ENCODE results near the gene PNPLA7. TPM values are rescaled to one million over a fixed set of nuclear protein-coding genes. Genes with fewer than 3 reads are reported as not detected.

PNPLA7 gene
- total RNA-seq, 4 donors from 2014 or later = 10.1 to 23.6 (median 11.6) TPM

GRCh38 chr9:137578518-137579258 lies 28.5 kb upstream of the PNPLA7 start, which contains the start of gene DPH7:
TSS of gene DPH7 (minus strand) at chr9:137578925. CDS start at chr9:137578777, 148 bp downstream.
- WGBS, 2 donors = 0 to 1% methylated on average over 11 to 24 of the region's 82 CpGs
- intact Hi-C loops (cut with DNase I) = no loop called here
- Histone ChIP-seq H3K4me3 (replicated peaks in 1 of 3) (peak within 1 kb of the TSS; percentile 94 to 96 (median 94)), H3K36me3 (peaks cover 13 to 16% of the 10 kb centered on the region in 2 donors), H3K27ac (peak within 1 kb of the TSS in 2 of 3 donors; percentile 44 to 72), H3K9me3 (no peaks in the 10 kb centered on the region), H3K27me3 (no peaks in the 10 kb centered on the region), H3K4me1 (peaks cover 13 to 19% of the 10 kb centered on the region in 2 donors)
- DNase-seq = peak; percentile 95 to 98
- TF ChIP-seq, protein P1, sequence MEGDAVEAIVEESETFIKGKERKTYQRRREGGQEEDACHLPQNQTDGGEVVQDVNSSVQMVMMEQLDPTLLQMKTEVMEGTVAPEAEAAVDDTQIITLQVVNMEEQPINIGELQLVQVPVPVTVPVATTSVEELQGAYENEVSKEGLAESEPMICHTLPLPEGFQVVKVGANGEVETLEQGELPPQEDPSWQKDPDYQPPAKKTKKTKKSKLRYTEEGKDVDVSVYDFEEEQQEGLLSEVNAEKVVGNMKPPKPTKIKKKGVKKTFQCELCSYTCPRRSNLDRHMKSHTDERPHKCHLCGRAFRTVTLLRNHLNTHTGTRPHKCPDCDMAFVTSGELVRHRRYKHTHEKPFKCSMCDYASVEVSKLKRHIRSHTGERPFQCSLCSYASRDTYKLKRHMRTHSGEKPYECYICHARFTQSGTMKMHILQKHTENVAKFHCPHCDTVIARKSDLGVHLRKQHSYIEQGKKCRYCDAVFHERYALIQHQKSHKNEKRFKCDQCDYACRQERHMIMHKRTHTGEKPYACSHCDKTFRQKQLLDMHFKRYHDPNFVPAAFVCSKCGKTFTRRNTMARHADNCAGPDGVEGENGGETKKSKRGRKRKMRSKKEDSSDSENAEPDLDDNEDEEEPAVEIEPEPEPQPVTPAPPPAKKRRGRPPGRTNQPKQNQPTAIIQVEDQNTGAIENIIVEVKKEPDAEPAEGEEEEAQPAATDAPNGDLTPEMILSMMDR (IDR thresholded peaks at IDR 0.05) = peak; percentile 63 to 96 (median 86)
- peak in 1 of 2 donors; percentile 69 for TF ChIP-seq POLR2A (IDR thresholded peaks at IDR 0.05)

DNA sequence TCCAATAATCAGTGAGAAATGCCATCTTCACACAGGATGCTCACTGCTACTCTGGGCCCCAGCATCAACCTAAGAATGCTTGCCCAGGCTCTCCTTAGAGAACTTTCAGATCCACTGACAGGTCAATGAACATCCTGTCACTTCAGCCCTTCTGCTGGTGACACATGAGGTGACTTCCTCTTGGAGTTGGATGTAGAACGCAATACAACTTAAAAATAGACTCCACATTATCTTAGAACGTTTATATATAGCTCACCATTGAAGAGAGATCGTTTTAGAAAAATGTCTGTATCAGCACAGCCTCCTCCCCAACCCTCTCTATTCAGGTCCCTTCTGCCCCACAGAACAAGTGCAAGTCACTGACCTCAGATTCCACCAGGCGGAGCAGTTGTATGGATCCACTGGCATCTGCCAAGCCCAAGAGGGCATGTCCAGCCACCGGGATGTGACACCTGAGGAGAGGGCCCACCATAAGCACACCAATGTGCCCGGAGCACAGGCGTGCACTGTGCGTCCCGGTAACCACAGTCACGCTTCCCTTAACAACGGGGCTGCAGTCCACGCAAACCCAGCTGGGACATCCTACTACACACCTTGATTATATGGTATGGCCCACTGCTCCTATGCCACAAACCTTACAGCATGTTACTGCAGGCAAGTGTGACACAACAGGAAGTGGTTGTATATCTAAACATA lies 25.7 kb upstream of the PNPLA7 start:
- no peaks in the 10 kb centered on the region for H3K27me3 ChIP-seq
- H3K9me3 ChIP-seq = no peaks in the 10 kb centered on the region
- peaks cover 16 to 23% of the 10 kb centered on the region in 2 donors for H3K36me3 ChIP-seq
- H3K4me1 ChIP-seq = peaks cover 13 to 19% of the 10 kb centered on the region in 2 donors
- no peak for TF ChIP-seq POLR2A (IDR thresholded peaks at IDR 0.05)
- TF ChIP-seq, protein P1 (IDR thresholded peaks at IDR 0.05) = no peak
- no peak for DNase-seq
- intact Hi-C loops (cut with DNase I) = no loop called here
- 88 to 92% methylated on average over 12 of the region's 12 CpGs for WGBS, 2 donors
- H3K27ac ChIP-seq = no peak overlapping the region
- H3K4me3 ChIP-seq (replicated peaks in 1 of 3) = no peak overlapping the region

GRCh38 chr9:137575364-137575715 lies 25.1 kb upstream of the PNPLA7 start:
- 78 to 90% methylated on average over 9 of the region's 9 CpGs for WGBS, 2 donors
- H3K4me1 ChIP-seq = peaks cover 13 to 19% of the 10 kb centered on the region in 2 donors
- H3K27me3 ChIP-seq = no peaks in the 10 kb centered on the region
- no peaks in the 10 kb centered on the region for H3K9me3 ChIP-seq
- H3K36me3 ChIP-seq = peaks cover 16 to 23% of the 10 kb centered on the region in 2 donors
- H3K27ac ChIP-seq = no peak overlapping the region
- no peak for DNase-seq
- TF ChIP-seq, protein P1 (IDR thresholded peaks at IDR 0.05) = no peak
- intact Hi-C loops (cut with DNase I) = no loop called here
- H3K4me3 ChIP-seq (replicated peaks in 1 of 3) = no peak overlapping the region

GRCh38 chr9:137574192-137574591 lies 24.0 kb upstream of the PNPLA7 start:
- TF ChIP-seq, protein P1 (IDR thresholded peaks at IDR 0.05) = no peak
- no peak for TF ChIP-seq POLR2A (IDR thresholded peaks at IDR 0.05)
- WGBS, 2 donors = 93 to 96% methylated on average over 10 of the region's 10 CpGs
- Histone ChIP-seq H3K4me1 (peaks cover 11 to 15% of the 10 kb centered on the region in 2 donors), H3K27me3 (no peaks in the 10 kb centered on the region), H3K36me3 (peaks cover 16 to 23% of the 10 kb centered on the region in 2 donors), H3K27ac (no peak overlapping the region), H3K9me3 (no peaks in the 10 kb centered on the region), H3K4me3 (replicated peaks in 1 of 3) (no peak overlapping the region)
- intact Hi-C loops (cut with DNase I) = no loop called here
- DNase-seq = no peak

GRCh38 chr9:137570566-137570965 lies 20.4 kb upstream of the PNPLA7 start:
- H3K27me3 ChIP-seq = no peaks in the 10 kb centered on the region
- H3K36me3 ChIP-seq = peaks cover 10 to 22% of the 10 kb centered on the region in 2 donors
- H3K9me3 ChIP-seq = no peaks in the 10 kb centered on the region
- WGBS, 2 donors = 96 to 99% methylated on average over 3 of the region's 3 CpGs
- H3K4me3 ChIP-seq (replicated peaks in 1 of 3) = no peak overlapping the region
- H3K27ac ChIP-seq = no peak overlapping the region
- TF ChIP-seq, protein P1 (IDR thresholded peaks at IDR 0.05) = no peak
- DNase-seq = no peak
- intact Hi-C loops (cut with DNase I) = no loop called here
- H3K4me1 ChIP-seq = no peaks in the 10 kb centered on the region

Measured in thyroid gland (tissue), 4 donors.